HepG2 (cell line): ENCODE results near the gene C1QB. TPM values are rescaled to one million over a fixed set of nuclear protein-coding genes. Genes with fewer than 3 reads are reported as not detected.

Experiments used
- ATAC-seq: fragments of 200-7000 bp; cut with Tn5 transposase; 3 replicates; pipeline ENCODE4 v1.9.1; 2020; ENCODE audit warnings: mild to moderate bottlenecking, moderate library complexity
- BruUV-seq: library from RNA; stranded (reverse); fragments of 400-500 nt; replicated peaks from 2 replicates; lab custom pipeline; 2021; lab: Mats Ljungman, UMichigan
- CTCF ChIA-PET: fragments of 300-600 bp; formaldehyde crosslinking; extraction: SDS; loops from one replicate; lab custom pipeline; 2021; ENCODE audit warnings: low total read pairs, inconsistent platforms, low intra/inter-chr PET ratio; lab: Yijun Ruan, JAX
- POLR2A ChIA-PET: fragments of 350-600 bp; sonication (Branson Sonifier 250); formaldehyde crosslinking; loops from one replicate; lab custom pipeline; 2020; ENCODE audit warnings: antibody characterized with exemption, inconsistent platforms; lab: Yijun Ruan, JAX
- DNase-seq: peaks from one replicate; pipeline ENCODE4 v3.0.0-alpha.2; 2015; ENCODE audit warnings: low spot score
- FAIRE-seq: peaks from 3 replicates; lab custom pipeline; 2011; peaks lifted over from hg19 to GRCh38; lab: Jason Lieb, UNC
- H2AFZ ChIP-seq: one replicate; pipeline ENCODE4 v1.6.1; 2011; ENCODE audit warnings: low read length, inconsistent platforms
- H3K27ac ChIP-seq: fragments of 300-600 bp; 3 replicates; pipeline ENCODE4 v1.8.0; 2011; ENCODE audit warnings: mixed run types, mild to moderate bottlenecking, mixed read lengths, low read length, inconsistent platforms; ENCODE audit not compliant: insufficient read depth; ENCODE audit errors: extremely low read length
- H3K27me3 ChIP-seq, 2 experiments: fragments of 200-600 bp in 1 of 2; 2 replicates in 1 of 2; 3 replicates in 1 of 2; pipeline versions ENCODE4 v1.6.0 to v1.8.0; 2011; ENCODE audit warnings: low read length in 2 of 2, mild to moderate bottlenecking in 2 of 2, moderate library complexity in 2 of 2, inconsistent platforms in 1 of 2; ENCODE audit not compliant: insufficient read depth in 2 of 2, control insufficient read depth in 1 of 2
- H3K36me3 ChIP-seq, 2 experiments: fragments of 200-600 bp in 1 of 2; replicated peaks in 1 of 2; 2 replicates in 1 of 2; 3 replicates in 1 of 2; pipeline versions ENCODE4 v1.5.1 to v1.8.0; 2011; ENCODE audit warnings: low read length in 2 of 2, inconsistent platforms in 1 of 2; ENCODE audit not compliant: insufficient read depth in 2 of 2, control insufficient read depth in 1 of 2
- H3K4me1 ChIP-seq: 2 replicates; pipeline ENCODE4 v1.5.1; 2012; ENCODE audit warnings: low read length, inconsistent platforms; ENCODE audit not compliant: insufficient read depth
- H3K4me2 ChIP-seq: 2 replicates; pipeline ENCODE4 v1.6.0; 2011; ENCODE audit warnings: low read depth, low read length, inconsistent platforms
- H3K4me3 ChIP-seq, 3 experiments: fragments of 200-600 bp in 1 of 3; sonication (generic), shearing (Covaris generic) in 1 of 3; replicated peaks in 1 of 3; 2 replicates each; pipeline ENCODE4 v1.5.1; 2011 to 2016; ENCODE audit warnings: low read length in 3 of 3, inconsistent platforms in 2 of 3, low read depth in 2 of 3, mild to moderate bottlenecking in 2 of 3, control low read depth in 1 of 3, mixed read lengths in 1 of 3; ENCODE audit not compliant: insufficient read depth in 1 of 3
- H3K79me2 ChIP-seq: one replicate; pipeline ENCODE4 v1.6.1; 2011; ENCODE audit warnings: low read length, inconsistent platforms; ENCODE audit not compliant: insufficient read depth
- H3K9ac ChIP-seq: 2 replicates; pipeline ENCODE4 v1.6.0; 2011; ENCODE audit warnings: mild to moderate bottlenecking, low read depth, low read length, inconsistent platforms; ENCODE audit not compliant: insufficient read depth
- H3K9me3 ChIP-seq: 2 replicates; pipeline ENCODE4 v1.5.1; 2012; ENCODE audit warnings: mild to moderate bottlenecking, low read length
- H4K20me1 ChIP-seq: 2 replicates; pipeline ENCODE4 v1.6.0; 2011; ENCODE audit warnings: inconsistent platforms, mild to moderate bottlenecking, low read length, moderate library complexity; ENCODE audit not compliant: insufficient read depth
- CBX5 ChIP-seq: sonication (generic); formaldehyde crosslinking; IDR thresholded peaks from 2 replicates; pipeline ENCODE4 v1.4.0; 2020; ENCODE audit warnings: missing genetic modification reagents, borderline replicate concordance
- CENPT ChIP-seq: sonication (generic); formaldehyde crosslinking; IDR thresholded peaks from 2 replicates; pipeline ENCODE4 v1.8.0; 2022; ENCODE audit warnings: low read depth, mild to moderate bottlenecking, moderate library complexity, missing genetic modification reagents
- DMAP1 ChIP-seq: IDR thresholded peaks from 2 replicates; pipeline ENCODE4 v1.6.1; 2016
- GTF2F1 ChIP-seq: fragments of 150-350 bp; IDR thresholded peaks from 2 replicates; pipeline ENCODE4 v1.6.1; 2014; ENCODE audit warnings: low read length
- HDAC6 ChIP-seq: fragments of 200-600 bp; sonication (generic); IDR thresholded peaks from 2 replicates; pipeline ENCODE4 v1.7.0; 2017; ENCODE audit warnings: mild to moderate bottlenecking, antibody characterized with exemption, low read length, low read depth
- HINFP ChIP-seq: sonication (generic); formaldehyde crosslinking; IDR thresholded peaks from 2 replicates; pipeline ENCODE4 v1.4.0; 2020; ENCODE audit warnings: low read depth, mild to moderate bottlenecking, missing genetic modification reagents
- HNRNPL ChIP-seq: fragments of 200-400 bp; formaldehyde crosslinking; IDR thresholded peaks from 2 replicates; pipeline ENCODE4 v1.6.1; 2017; ENCODE audit warnings: mild to moderate bottlenecking, low read depth, low read length
- HOXA9 ChIP-seq: sonication (generic); formaldehyde crosslinking; IDR thresholded peaks from 2 replicates; pipeline ENCODE4 v1.8.1; 2022; ENCODE audit warnings: missing genetic modification reagents, mild to moderate bottlenecking, moderate library complexity, borderline replicate concordance
- NFE2 ChIP-seq: sonication (generic); formaldehyde crosslinking; IDR thresholded peaks from 2 replicates; pipeline ENCODE4 v1.4.0; 2020; ENCODE audit warnings: missing genetic modification reagents
- POLR2AphosphoS2 ChIP-seq: IDR thresholded peaks from 2 replicates; pipeline ENCODE4 v1.6.1; 2011; ENCODE audit warnings: low read depth, low read length, improper control_type of control experiment
- RFX3 ChIP-seq: IDR thresholded peaks from 2 replicates; pipeline ENCODE4 v1.6.1; 2016; ENCODE audit warnings: missing biosample characterization, missing genetic modification reagents
- YY1 ChIP-seq: IDR thresholded peaks from 2 replicates; pipeline ENCODE4 v1.6.1; 2011; ENCODE audit warnings: low read length, low read depth, moderate library complexity, mild to moderate bottlenecking; ENCODE audit not compliant: insufficient read depth, insufficient replicate concordance
- ZNF230 ChIP-seq: sonication (generic); formaldehyde crosslinking; IDR thresholded peaks from 2 replicates; pipeline ENCODE4 v1.4.0; 2020; ENCODE audit warnings: mild to moderate bottlenecking, missing genetic modification reagents
- ZNF430 ChIP-seq: sonication (generic); formaldehyde crosslinking; IDR thresholded peaks from 2 replicates; pipeline ENCODE4 v1.9.0; 2021; ENCODE audit warnings: mild to moderate bottlenecking, missing genetic modification reagents
- ZNF556 ChIP-seq: sonication (generic); formaldehyde crosslinking; IDR thresholded peaks from 2 replicates; pipeline ENCODE4 v1.4.0; 2020; ENCODE audit warnings: mild to moderate bottlenecking, missing genetic modification reagents, borderline replicate concordance
- ZNF570 ChIP-seq: sonication (generic); formaldehyde crosslinking; IDR thresholded peaks from 2 replicates; pipeline ENCODE4 v1.4.0; 2020; ENCODE audit warnings: mild to moderate bottlenecking, missing genetic modification reagents, borderline replicate concordance
- ZNF589 ChIP-seq: sonication (generic); formaldehyde crosslinking; conservative IDR thresholded peaks from 2 replicates; pipeline ENCODE4 v1.8.0; 2022; ENCODE audit warnings: mild to moderate bottlenecking, moderate library complexity, missing genetic modification reagents
- ZNF782 ChIP-seq: sonication (generic); formaldehyde crosslinking; IDR thresholded peaks from 2 replicates; pipeline ENCODE4 v1.4.0; 2020; ENCODE audit warnings: missing genetic modification reagents, mild to moderate bottlenecking, borderline replicate concordance
- WGBS: methylation state at CpG from one replicate; pipeline ENCODE4 v1.1.6; 2017; ENCODE audit warnings: low lambda C conversion rate; 5-methylcytosine and 5-hydroxymethylcytosine counted together
- in situ Hi-C: cut with HindIII; loops from 2 replicates; pipeline ENCODE4 v1.10.0; 2017; ENCODE audit warnings: low pct_unique_long_range_greater_than_20kb; ENCODE audit not compliant: extremely low pct_ligation_motif_present
- intact Hi-C: fragments of 100-400 bp; cut with micrococcal nuclease; formaldehyde crosslinking; loops from one replicate; pipeline ENCODE4 v1.10.0; 2022; ENCODE audit not compliant: unreplicated experiment
- polyA plus RNA-seq, 8 experiments: library from polyadenylated mRNA; depleted of rRNA in 3 of 8; stranded (reverse) in 7 of 8; unstranded in 1 of 8; fragments of >200 nt; fragmentation: Illumina TruSeq in 4 of 8; extraction: Trizol in 4 of 8; gene quantifications; 2 replicates each; pipeline versions ENCODE4 v1.2.1 to v1.2.3, GENCODE V29; 2011 to 2016; ENCODE audit warnings: low read depth in 4 of 8, missing spikeins in 1 of 8, mixed read lengths in 1 of 8; ENCODE audit not compliant: insufficient read depth in 1 of 8
- total RNA-seq, 5 experiments: library from RNA; depleted of rRNA; stranded (reverse); fragments of >200 nt; fragmentation: Illumina TruSeq; extraction: Trizol; gene quantifications; 2 replicates each; pipeline ENCODE4 v1.2.3, GENCODE V29; 2016; ENCODE audit warnings: low read depth in 1 of 5

C1QB gene
- total and polyA plus RNA-seq, 2 of the 13 experiments (the other 11 are each of a cell fraction or from before 2014, with no cell fraction given), result not detected

DNA sequence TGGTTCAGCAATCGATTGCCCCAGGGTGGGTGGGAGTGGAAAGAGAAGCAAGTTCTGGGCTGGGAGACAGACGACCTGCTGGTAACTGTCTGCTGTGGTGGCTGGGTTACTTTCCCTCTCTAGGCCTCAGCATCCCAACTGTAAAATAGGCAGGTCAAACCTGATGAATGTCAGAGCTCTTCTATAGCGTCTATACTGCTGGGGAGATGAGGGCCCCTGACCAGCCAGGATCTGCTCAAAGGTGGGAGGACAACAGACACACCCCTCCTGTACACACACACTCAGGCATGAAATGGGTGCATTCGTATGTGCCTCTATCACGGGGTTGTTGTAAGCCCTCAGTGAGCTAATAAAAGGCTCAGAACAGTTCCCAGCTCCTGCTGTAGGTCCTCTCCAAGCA lies 44.9 kb downstream of the C1QB start:
- H3K4me2 ChIP-seq, result no peak overlapping the region
- no peaks in the 10 kb centered on the region for H3K79me2 ChIP-seq
- no peaks in the 10 kb centered on the region for H3K27me3 ChIP-seq
- POLR2A ChIA-PET, result no interaction called here
- no peaks in the 10 kb centered on the region for H3K36me3 ChIP-seq
- BruUV-seq, result no TSS peak
- CTCF ChIA-PET, result no interaction called here
- no peaks in the 10 kb centered on the region for H3K9me3 ChIP-seq
- intact Hi-C loops, result no loop called here
- no peaks in the 10 kb centered on the region for H4K20me1 ChIP-seq
- no peak for TF ChIP-seq GTF2F1
- TF ChIP-seq, all 625 proteins: peak for 0
- in situ Hi-C loops, result no loop called here
- Histone ChIP-seq H3K4me3 (no peak overlapping the region), H3K4me1 (peaks cover 11% of the 10 kb centered on the region), H2AFZ (no peak overlapping the region), H3K9ac (no peak overlapping the region), H3K27ac (no peak overlapping the region)
- DNase-seq (no peak), FAIRE-seq (no peak), ATAC-seq (no peak)
- 7% methylated on average over 3 of the region's 5 CpGs for WGBS

- in situ Hi-C loops, result loop anchor here (25.0 kb wide), 1 partner anchor 187 kb away; no protein-coding TSS in a partner anchor
- H3K4me1 ChIP-seq, result peaks cover 12% of the 10 kb centered on the region
Observed at GRCh38 chr1:22699681-22700520, 46.9 kb downstream of the C1QB start.

More at GRCh38 chr1:22699681-22700520, 46.9 kb downstream of the C1QB start:
- DNase-seq (no peak), FAIRE-seq (no peak), ATAC-seq (no peak)
- BruUV-seq, result no TSS peak
- H3K27me3 ChIP-seq, result no peaks in the 10 kb centered on the region
- H2AFZ ChIP-seq, result no peak overlapping the region
- no peak overlapping the region for H3K4me3 ChIP-seq
- no peak overlapping the region for H3K27ac ChIP-seq
- TF ChIP-seq ZNF589 (CRISPR knock-in tag), result no peak
- no peak for TF ChIP-seq ZNF782 (CRISPR knock-in tag)
- no peak for TF ChIP-seq POLR2AphosphoS2
- no peak for TF ChIP-seq HDAC6
- TF ChIP-seq CENPT (CRISPR knock-in tag), result no peak
- no peak for TF ChIP-seq ZNF556 (CRISPR knock-in tag)
- no peak for TF ChIP-seq ZNF430 (CRISPR knock-in tag)
- no peak for TF ChIP-seq HNRNPL
- TF ChIP-seq HOXA9, result no peak
- TF ChIP-seq HINFP (CRISPR knock-in tag), result no peak
- no peak for TF ChIP-seq DMAP1 (CRISPR knock-in tag)
- no peak for TF ChIP-seq CBX5 (CRISPR knock-in tag)
- TF ChIP-seq RFX3 (CRISPR knock-in tag), result no peak
- no peak for TF ChIP-seq NFE2 (CRISPR knock-in tag)
- no peak for TF ChIP-seq ZNF570
- TF ChIP-seq YY1, result no peak
- no peak for TF ChIP-seq ZNF230 (CRISPR knock-in tag)
- TF ChIP-seq, all 625 proteins: peak for 0
- Histone ChIP-seq H3K9ac (no peak overlapping the region), H3K9me3 (no peaks in the 10 kb centered on the region), H3K36me3 (no peaks in the 10 kb centered on the region), H4K20me1 (no peaks in the 10 kb centered on the region), H3K79me2 (no peaks in the 10 kb centered on the region), H3K4me2 (no peak overlapping the region)
- ChIA-PET CTCF (no interaction called here), POLR2A (no interaction called here)
- WGBS, result 27% methylated on average over 14 of the region's 14 CpGs
- intact Hi-C loops, result no loop called here
